PFSK-1 (cell line): ENCODE results near the gene CLEC2L.

ENCODE experiments used
- POLR2AphosphoS5 ChIP-seq: IDR thresholded peaks from 2 replicates; pipeline ENCODE4 v1.6.1; 2012; ENCODE audit warnings: low read depth, mild to moderate bottlenecking, control low read depth, low read length, moderate library complexity
- TAF1 ChIP-seq: IDR thresholded peaks from 2 replicates; pipeline ENCODE4 v1.6.1; 2012; ENCODE audit warnings: low read length, control low read depth, borderline replicate concordance; ENCODE audit not compliant: insufficient read depth
- TF ChIP-seq, protein P1 (sequence below), 2 experiments: IDR thresholded peaks; 2 replicates each; pipeline versions ENCODE4 v1.6.1 to v1.8.0; 2011 to 2012; ENCODE audit warnings: low read depth in 2 of 2, low read length in 2 of 2, control low read depth in 1 of 2, inconsistent platforms in 1 of 2, mild to moderate bottlenecking in 1 of 2, moderate library complexity in 1 of 2; ENCODE audit not compliant: insufficient read depth in 1 of 2

DNA sequence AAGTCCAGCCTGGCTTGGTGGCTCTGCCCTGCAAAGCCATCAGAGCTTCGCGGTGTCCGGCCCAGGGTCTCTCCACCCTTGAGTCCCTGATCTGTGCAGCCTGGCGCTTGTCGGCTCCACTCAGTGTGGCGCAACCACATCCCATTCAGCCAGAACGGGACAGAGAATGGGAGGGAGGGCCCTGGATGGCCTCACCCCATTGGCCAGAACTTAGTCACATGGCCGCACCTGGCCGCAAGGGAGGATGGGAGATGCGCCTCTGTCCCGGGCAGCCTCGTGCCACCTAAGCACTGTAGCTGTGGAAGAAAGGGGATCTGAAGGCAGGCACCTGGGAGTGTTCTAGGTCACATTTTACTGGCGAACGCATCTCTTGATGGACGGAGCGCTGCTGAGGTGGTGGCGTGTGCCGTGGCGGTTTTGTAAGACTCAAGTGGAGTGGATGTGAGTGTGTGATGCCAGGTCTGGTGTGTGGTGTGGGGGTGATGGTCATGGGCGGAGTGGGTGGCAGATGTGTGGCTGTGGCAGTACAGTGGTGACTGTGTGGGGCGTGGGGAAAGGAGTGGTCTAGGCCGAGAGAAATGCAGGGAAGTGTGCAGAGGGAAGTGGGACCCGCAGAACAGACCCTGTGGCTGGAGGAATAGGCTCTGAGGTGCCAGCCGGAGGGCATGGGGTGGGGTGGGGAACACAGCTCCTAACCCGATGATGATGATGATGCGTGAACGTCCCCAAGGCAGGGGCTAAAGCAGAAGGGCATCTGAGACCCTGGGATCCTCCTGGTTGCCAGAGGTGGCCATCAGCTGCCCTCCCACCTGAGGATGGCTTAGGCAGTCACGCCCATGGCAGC is 19.0 kb downstream of the CLEC2L start:
- TF ChIP-seq, protein P1, sequence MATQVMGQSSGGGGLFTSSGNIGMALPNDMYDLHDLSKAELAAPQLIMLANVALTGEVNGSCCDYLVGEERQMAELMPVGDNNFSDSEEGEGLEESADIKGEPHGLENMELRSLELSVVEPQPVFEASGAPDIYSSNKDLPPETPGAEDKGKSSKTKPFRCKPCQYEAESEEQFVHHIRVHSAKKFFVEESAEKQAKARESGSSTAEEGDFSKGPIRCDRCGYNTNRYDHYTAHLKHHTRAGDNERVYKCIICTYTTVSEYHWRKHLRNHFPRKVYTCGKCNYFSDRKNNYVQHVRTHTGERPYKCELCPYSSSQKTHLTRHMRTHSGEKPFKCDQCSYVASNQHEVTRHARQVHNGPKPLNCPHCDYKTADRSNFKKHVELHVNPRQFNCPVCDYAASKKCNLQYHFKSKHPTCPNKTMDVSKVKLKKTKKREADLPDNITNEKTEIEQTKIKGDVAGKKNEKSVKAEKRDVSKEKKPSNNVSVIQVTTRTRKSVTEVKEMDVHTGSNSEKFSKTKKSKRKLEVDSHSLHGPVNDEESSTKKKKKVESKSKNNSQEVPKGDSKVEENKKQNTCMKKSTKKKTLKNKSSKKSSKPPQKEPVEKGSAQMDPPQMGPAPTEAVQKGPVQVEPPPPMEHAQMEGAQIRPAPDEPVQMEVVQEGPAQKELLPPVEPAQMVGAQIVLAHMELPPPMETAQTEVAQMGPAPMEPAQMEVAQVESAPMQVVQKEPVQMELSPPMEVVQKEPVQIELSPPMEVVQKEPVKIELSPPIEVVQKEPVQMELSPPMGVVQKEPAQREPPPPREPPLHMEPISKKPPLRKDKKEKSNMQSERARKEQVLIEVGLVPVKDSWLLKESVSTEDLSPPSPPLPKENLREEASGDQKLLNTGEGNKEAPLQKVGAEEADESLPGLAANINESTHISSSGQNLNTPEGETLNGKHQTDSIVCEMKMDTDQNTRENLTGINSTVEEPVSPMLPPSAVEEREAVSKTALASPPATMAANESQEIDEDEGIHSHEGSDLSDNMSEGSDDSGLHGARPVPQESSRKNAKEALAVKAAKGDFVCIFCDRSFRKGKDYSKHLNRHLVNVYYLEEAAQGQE (IDR thresholded peaks at IDR 0.05; ENCODE audit: insufficient read depth in 1 of 2, low read depth in 2 of 2, low read length in 2 of 2): no peak
- TF ChIP-seq TAF1: no peak
- no peak for TF ChIP-seq POLR2AphosphoS5
